Measurements from ENCODE around the gene BBS1.

Gene BBS1

GRCh38 chr11:66556086-66556485, 45.7 kb downstream of the BBS1 start:
- no peak overlapping the region for H3K9ac ChIP-seq (ENCODE audit: low read depth, low read length)

GRCh38 chr11:66557733-66558326, 47.4 kb downstream of the BBS1 start:
- Histone ChIP-seq H3K9me3 (ENCODE audit: control insufficient read depth, insufficient read depth, low read length) (no peaks in the 10 kb centered on the region), H3K27me3 (ENCODE audit: control insufficient read depth, insufficient read depth, low read length) (no peaks in the 10 kb centered on the region), H3K36me3 (ENCODE audit: control insufficient read depth, insufficient read depth, low read length) (peaks cover 41% of the 10 kb centered on the region), H3K4me3 (ENCODE audit: low read depth, low read length) (no peak overlapping the region), H3K27ac (ENCODE audit: low read depth, low read length) (no peak overlapping the region), H3K9ac (ENCODE audit: low read depth, low read length) (no peak overlapping the region), H3K4me1 (ENCODE audit: control insufficient read depth, insufficient read depth, low read length) (no peaks in the 10 kb centered on the region)

More at GRCh38 chr11:66556086-66556485, 45.7 kb downstream of the BBS1 start:
- no peak overlapping the region for H3K4me3 ChIP-seq (ENCODE audit: low read depth, low read length)
- H3K27ac ChIP-seq (ENCODE audit: low read depth, low read length): no peak overlapping the region
- H3K27me3 ChIP-seq (ENCODE audit: control insufficient read depth, insufficient read depth, low read length): no peaks in the 10 kb centered on the region
- H3K4me1 ChIP-seq (ENCODE audit: control insufficient read depth, insufficient read depth, low read length): no peaks in the 10 kb centered on the region
- H3K36me3 ChIP-seq (ENCODE audit: control insufficient read depth, insufficient read depth, low read length): peaks cover 24% of the 10 kb centered on the region
- no peaks in the 10 kb centered on the region for H3K9me3 ChIP-seq (ENCODE audit: control insufficient read depth, insufficient read depth, low read length)

- Histone ChIP-seq H3K27ac (ENCODE audit: low read depth, low read length) (no peak overlapping the region), H3K4me3 (ENCODE audit: low read depth, low read length) (no peak overlapping the region), H3K9ac (ENCODE audit: low read depth, low read length) (no peak overlapping the region), H3K9me3 (ENCODE audit: control insufficient read depth, insufficient read depth, low read length) (no peaks in the 10 kb centered on the region), H3K4me1 (ENCODE audit: control insufficient read depth, insufficient read depth, low read length) (no peaks in the 10 kb centered on the region), H3K27me3 (ENCODE audit: control insufficient read depth, insufficient read depth, low read length) (no peaks in the 10 kb centered on the region), H3K36me3 (ENCODE audit: control insufficient read depth, insufficient read depth, low read length) (peaks cover 46% of the 10 kb centered on the region)
Observed at GRCh38 chr11:66559142-66559865, 48.9 kb downstream of the BBS1 start.

- Histone ChIP-seq H3K36me3 (ENCODE audit: control insufficient read depth, insufficient read depth, low read length) (peaks cover 46% of the 10 kb centered on the region), H3K4me1 (ENCODE audit: control insufficient read depth, insufficient read depth, low read length) (no peaks in the 10 kb centered on the region), H3K27me3 (ENCODE audit: control insufficient read depth, insufficient read depth, low read length) (no peaks in the 10 kb centered on the region), H3K4me3 (ENCODE audit: low read depth, low read length) (no peak overlapping the region), H3K9me3 (ENCODE audit: control insufficient read depth, insufficient read depth, low read length) (no peaks in the 10 kb centered on the region), H3K9ac (ENCODE audit: low read depth, low read length) (no peak overlapping the region), H3K27ac (ENCODE audit: low read depth, low read length) (no peak overlapping the region)
Observed at GRCh38 chr11:66559866-66560676, 49.6 kb downstream of the BBS1 start.

DNA sequence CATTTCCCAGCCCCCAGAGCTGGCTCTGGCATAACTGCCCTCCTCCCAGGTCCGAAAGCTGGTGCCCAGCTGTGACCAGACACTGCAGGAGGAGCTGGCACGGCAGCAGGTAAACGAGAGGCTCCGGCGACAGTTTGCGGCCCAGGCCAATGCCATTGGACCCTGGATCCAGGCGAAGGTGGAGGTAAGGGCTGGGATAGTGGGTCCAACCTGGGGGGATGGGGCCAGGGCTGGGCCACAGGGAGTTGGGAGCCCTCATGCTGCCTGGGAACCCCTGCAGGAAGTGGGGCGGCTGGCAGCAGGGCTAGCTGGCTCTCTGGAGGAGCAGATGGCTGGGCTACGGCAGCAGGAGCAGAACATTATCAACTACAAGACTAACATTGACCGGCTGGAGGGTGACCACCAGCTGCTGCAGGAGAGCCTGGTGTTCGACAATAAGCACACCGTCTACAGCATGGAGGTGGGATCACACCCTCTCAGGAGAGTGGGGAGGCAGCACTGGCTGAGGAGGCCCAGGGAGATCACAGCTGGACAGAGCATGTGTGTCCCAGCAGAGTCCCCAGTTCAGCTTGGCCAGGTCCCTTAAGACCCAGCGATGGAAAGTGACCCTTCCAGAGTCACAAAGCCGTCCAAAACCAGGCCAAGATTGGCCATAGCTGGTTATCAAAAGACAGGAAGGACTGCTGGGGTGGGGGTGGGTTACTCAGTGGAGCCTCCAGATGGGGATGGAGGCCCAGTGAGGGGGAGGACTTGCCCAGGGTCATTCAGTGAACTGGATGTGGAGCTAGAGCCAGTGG, 50.9 kb downstream of the BBS1 start:
- H3K9ac ChIP-seq (ENCODE audit: low read depth, low read length): no peak overlapping the region
- H3K4me3 ChIP-seq (ENCODE audit: low read depth, low read length): no peak overlapping the region
- peaks cover 46% of the 10 kb centered on the region for H3K36me3 ChIP-seq (ENCODE audit: control insufficient read depth, insufficient read depth, low read length)

GRCh38 chr11:66561975-66562248, 51.5 kb downstream of the BBS1 start:
- Histone ChIP-seq H3K27me3 (ENCODE audit: control insufficient read depth, insufficient read depth, low read length) (no peaks in the 10 kb centered on the region), H3K27ac (ENCODE audit: low read depth, low read length) (no peak overlapping the region), H3K4me1 (ENCODE audit: control insufficient read depth, insufficient read depth, low read length) (no peaks in the 10 kb centered on the region), H3K9ac (ENCODE audit: low read depth, low read length) (no peak overlapping the region), H3K36me3 (ENCODE audit: control insufficient read depth, insufficient read depth, low read length) (peaks cover 46% of the 10 kb centered on the region), H3K9me3 (ENCODE audit: control insufficient read depth, insufficient read depth, low read length) (no peaks in the 10 kb centered on the region), H3K4me3 (ENCODE audit: low read depth, low read length) (no peak overlapping the region)

More for the DNA sequence above, 50.9 kb downstream of the BBS1 start:
- H3K27ac ChIP-seq (ENCODE audit: low read depth, low read length): no peak overlapping the region
- no peaks in the 10 kb centered on the region for H3K9me3 ChIP-seq (ENCODE audit: control insufficient read depth, insufficient read depth, low read length)
- H3K27me3 ChIP-seq (ENCODE audit: control insufficient read depth, insufficient read depth, low read length): no peaks in the 10 kb centered on the region
- H3K4me1 ChIP-seq (ENCODE audit: control insufficient read depth, insufficient read depth, low read length): no peaks in the 10 kb centered on the region

- Histone ChIP-seq H3K27me3 (ENCODE audit: control insufficient read depth, insufficient read depth, low read length) (no peaks in the 10 kb centered on the region), H3K4me3 (ENCODE audit: low read depth, low read length) (no peak overlapping the region), H3K9me3 (ENCODE audit: control insufficient read depth, insufficient read depth, low read length) (no peaks in the 10 kb centered on the region), H3K9ac (ENCODE audit: low read depth, low read length) (no peak overlapping the region), H3K27ac (ENCODE audit: low read depth, low read length) (no peak overlapping the region), H3K4me1 (ENCODE audit: control insufficient read depth, insufficient read depth, low read length) (no peaks in the 10 kb centered on the region), H3K36me3 (ENCODE audit: control insufficient read depth, insufficient read depth, low read length) (peaks cover 42% of the 10 kb centered on the region)
Observed at GRCh38 chr11:66562275-66562674, 51.8 kb downstream of the BBS1 start.

DNA sequence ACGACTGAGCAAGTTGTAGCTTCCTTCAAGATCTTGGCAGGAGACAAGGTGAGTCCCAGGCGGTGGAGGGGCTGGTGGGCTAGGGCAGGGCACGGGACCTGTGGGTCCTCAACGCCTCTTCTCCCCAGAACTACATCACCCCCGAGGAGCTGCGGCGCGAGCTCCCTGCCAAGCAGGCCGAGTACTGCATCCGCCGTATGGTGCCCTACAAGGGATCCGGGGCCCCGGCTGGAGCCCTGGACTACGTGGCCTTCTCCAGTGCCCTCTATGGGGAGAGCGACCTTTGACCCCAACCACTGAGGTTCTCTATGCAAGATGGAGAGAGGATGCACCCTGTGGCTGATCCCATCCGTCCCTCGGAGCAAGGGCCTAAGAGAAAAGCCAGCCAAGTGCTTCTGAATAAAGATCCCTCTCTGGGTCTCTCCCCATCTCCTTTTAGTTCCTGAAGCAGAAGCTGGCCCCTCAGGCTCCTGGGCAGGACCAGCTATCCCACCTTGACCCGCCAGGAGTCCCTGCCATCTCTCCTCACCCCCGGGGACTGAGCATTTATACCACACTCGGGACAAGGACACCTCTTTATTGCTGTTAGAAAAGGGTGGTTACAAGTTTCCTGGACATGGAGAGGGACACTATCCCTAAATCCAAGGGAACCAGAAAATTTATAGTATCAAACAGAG, 52.6 kb downstream of the BBS1 start:
- Histone ChIP-seq H3K36me3 (ENCODE audit: control insufficient read depth, insufficient read depth, low read length) (peaks cover 36% of the 10 kb centered on the region), H3K9me3 (ENCODE audit: control insufficient read depth, insufficient read depth, low read length) (no peaks in the 10 kb centered on the region), H3K4me3 (ENCODE audit: low read depth, low read length) (no peak overlapping the region), H3K27me3 (ENCODE audit: control insufficient read depth, insufficient read depth, low read length) (no peaks in the 10 kb centered on the region), H3K9ac (ENCODE audit: low read depth, low read length) (no peak overlapping the region), H3K27ac (ENCODE audit: low read depth, low read length) (no peak overlapping the region), H3K4me1 (ENCODE audit: control insufficient read depth, insufficient read depth, low read length) (no peaks in the 10 kb centered on the region)

DNA sequence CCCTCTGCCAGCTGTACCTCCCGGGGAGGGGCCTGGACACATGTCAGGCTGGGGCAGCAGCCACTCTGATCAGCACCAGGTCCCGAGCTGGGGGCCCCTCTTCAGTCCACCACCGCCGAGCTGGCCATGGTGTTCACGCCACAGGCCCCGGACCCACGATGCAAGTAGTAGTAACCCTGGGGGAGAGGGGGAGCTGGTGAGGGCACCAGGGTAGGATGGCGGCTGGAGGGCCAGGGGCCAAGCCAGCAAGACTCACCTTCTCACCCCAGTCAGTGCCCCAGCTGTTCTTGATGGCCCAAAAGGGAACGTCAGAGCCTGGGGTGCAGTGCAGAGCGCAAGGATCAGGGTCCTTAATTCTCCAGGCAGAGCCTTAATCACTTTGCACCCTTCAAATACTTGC, 53.4 kb downstream of the BBS1 start:
- H3K9me3 ChIP-seq (ENCODE audit: control insufficient read depth, insufficient read depth, low read length): no peaks in the 10 kb centered on the region
- no peak overlapping the region for H3K27ac ChIP-seq (ENCODE audit: low read depth, low read length)
- no peaks in the 10 kb centered on the region for H3K4me1 ChIP-seq (ENCODE audit: control insufficient read depth, insufficient read depth, low read length)
- H3K9ac ChIP-seq (ENCODE audit: low read depth, low read length): no peak overlapping the region
- H3K4me3 ChIP-seq (ENCODE audit: low read depth, low read length): no peak overlapping the region
- H3K27me3 ChIP-seq (ENCODE audit: control insufficient read depth, insufficient read depth, low read length): no peaks in the 10 kb centered on the region
- H3K36me3 ChIP-seq (ENCODE audit: control insufficient read depth, insufficient read depth, low read length): peaks cover 33% of the 10 kb centered on the region

DNA sequence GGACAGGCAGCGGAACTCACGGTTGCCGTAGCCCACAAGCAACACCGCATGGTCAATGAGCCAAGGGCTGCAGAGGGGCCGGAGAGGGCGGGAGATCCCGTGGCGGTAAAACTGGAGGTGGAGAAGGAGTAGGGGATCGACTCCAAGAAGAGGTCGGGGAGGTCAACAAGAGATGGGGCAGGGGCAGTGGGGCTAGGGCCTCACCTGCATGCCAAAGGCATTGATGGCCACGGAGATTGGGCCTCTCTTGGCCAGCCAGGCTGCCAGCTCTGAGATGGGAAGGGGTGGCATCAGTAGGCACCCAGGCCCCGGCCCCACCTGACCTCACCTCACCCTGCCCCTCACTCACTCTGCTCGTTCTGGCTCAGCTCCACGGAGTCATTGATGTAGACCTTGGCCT, 54.1 kb downstream of the BBS1 start:
- Histone ChIP-seq H3K9ac (ENCODE audit: low read depth, low read length) (no peak overlapping the region), H3K4me3 (ENCODE audit: low read depth, low read length) (no peak overlapping the region), H3K36me3 (ENCODE audit: control insufficient read depth, insufficient read depth, low read length) (peaks cover 33% of the 10 kb centered on the region), H3K4me1 (ENCODE audit: control insufficient read depth, insufficient read depth, low read length) (peaks cover 3% of the 10 kb centered on the region; the same call in 1 of the 2 replicates), H3K27ac (ENCODE audit: low read depth, low read length) (no peak overlapping the region), H3K27me3 (ENCODE audit: control insufficient read depth, insufficient read depth, low read length) (no peaks in the 10 kb centered on the region), H3K9me3 (ENCODE audit: control insufficient read depth, insufficient read depth, low read length) (no peaks in the 10 kb centered on the region)
